ENCODE data around the gene ZNF438.

The ZNF438 gene

DNA sequence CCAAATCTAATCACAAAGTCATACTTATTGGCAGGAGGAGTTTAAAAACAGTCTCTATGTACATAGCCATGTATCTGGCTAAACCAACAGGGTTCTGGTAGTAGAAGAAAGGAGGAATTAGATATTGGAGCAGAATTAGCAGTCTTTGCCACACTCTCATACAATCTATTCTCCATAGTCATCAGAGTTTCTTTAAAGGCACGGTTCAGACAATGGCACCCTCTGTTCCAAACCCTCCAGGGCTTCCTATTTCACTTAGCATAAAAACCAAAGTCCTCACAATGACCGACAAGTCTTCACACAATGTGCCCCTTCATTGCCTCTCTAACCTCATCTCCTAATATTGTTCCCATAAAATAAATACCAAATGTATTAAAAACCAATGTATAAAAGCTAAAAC is 12.7 kb downstream of the ZNF438 start:
- no CpG with 5 or more reads among the region's 2 CpGs for WGBS (ENCODE audit: extremely low coverage, insufficient coverage, low lambda C conversion rate)
- no peak overlapping the region for H3K27ac ChIP-seq (ENCODE audit: low read depth, low read length)
- DNase-seq: no peak
- no peak overlapping the region for H2BK120ac ChIP-seq (ENCODE audit: low read depth, low read length)
- no peak overlapping the region for H2AK5ac ChIP-seq (ENCODE audit: low read length)
- H3K79me2 ChIP-seq (ENCODE audit: control insufficient read depth, insufficient read depth, low read length): no peaks in the 10 kb centered on the region
- no peak overlapping the region for H2BK15ac ChIP-seq (replicated peaks; ENCODE audit: low read depth)
- no peak overlapping the region for H3K18ac ChIP-seq (ENCODE audit: low read length)
- no peak overlapping the region for H3K56ac ChIP-seq (ENCODE audit: low read length)
- no peak overlapping the region for H3K23ac ChIP-seq (ENCODE audit: low read length)
- no peak overlapping the region for H3K4ac ChIP-seq (ENCODE audit: low read depth, low read length)
- no peak overlapping the region for H3K4me3 ChIP-seq (ENCODE audit: low read length)
- no peak overlapping the region for H3K9ac ChIP-seq (ENCODE audit: low read length)
- no peaks in the 10 kb centered on the region for H3K36me3 ChIP-seq (ENCODE audit: control insufficient read depth, insufficient read depth, low read length)
- H2BK5ac ChIP-seq (ENCODE audit: low read length): no peak overlapping the region
- H4K5ac ChIP-seq (ENCODE audit: low read length): no peak overlapping the region
- H3K27me3 ChIP-seq (ENCODE audit: insufficient read depth, low read length, poor library complexity): no peaks in the 10 kb centered on the region
- no peak overlapping the region for H3K4me2 ChIP-seq (ENCODE audit: low read length)
- H3K4me1 ChIP-seq (ENCODE audit: control insufficient read depth, low read depth, low read length): no peaks in the 10 kb centered on the region
- no peak overlapping the region for H4K8ac ChIP-seq (ENCODE audit: low read depth, low read length)
- H3K79me1 ChIP-seq (ENCODE audit: low read length): no peaks in the 10 kb centered on the region

DNA sequence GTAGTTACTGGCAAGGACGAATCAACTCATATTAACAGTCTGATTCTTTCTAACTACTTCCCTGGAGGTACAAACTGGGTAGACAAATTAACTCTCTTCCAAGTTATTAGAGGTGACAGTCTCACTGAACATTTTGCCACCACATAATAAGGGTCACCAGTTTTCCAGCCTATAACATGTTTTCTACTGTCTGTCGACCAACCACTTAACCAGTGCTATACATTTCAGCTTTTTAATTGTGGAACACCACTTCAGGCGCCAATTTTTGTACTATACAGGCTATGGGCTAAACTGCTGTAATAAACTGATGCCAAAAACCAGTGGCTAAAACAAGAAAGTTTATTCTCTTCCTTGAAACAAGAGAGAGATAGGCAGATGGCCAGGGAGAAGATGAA is 13.3 kb downstream of the ZNF438 start:
- Histone ChIP-seq H3K9ac (ENCODE audit: low read length) (no peak overlapping the region), H2BK5ac (ENCODE audit: low read length) (no peak overlapping the region), H4K8ac (ENCODE audit: low read depth, low read length) (no peak overlapping the region), H3K79me1 (ENCODE audit: low read length) (no peaks in the 10 kb centered on the region), H3K4me2 (ENCODE audit: low read length) (no peak overlapping the region), H3K56ac (ENCODE audit: low read length) (no peak overlapping the region), H3K4me1 (ENCODE audit: control insufficient read depth, low read depth, low read length) (no peaks in the 10 kb centered on the region), H2AK5ac (ENCODE audit: low read length) (no peak overlapping the region), H3K4me3 (ENCODE audit: low read length) (no peak overlapping the region), H3K27me3 (ENCODE audit: insufficient read depth, low read length, poor library complexity) (no peaks in the 10 kb centered on the region), H3K79me2 (ENCODE audit: control insufficient read depth, insufficient read depth, low read length) (no peaks in the 10 kb centered on the region), H3K18ac (ENCODE audit: low read length) (no peak overlapping the region), H3K4ac (ENCODE audit: low read depth, low read length) (no peak overlapping the region), H4K5ac (ENCODE audit: low read length) (no peak overlapping the region), H2BK120ac (ENCODE audit: low read depth, low read length) (no peak overlapping the region), H3K27ac (ENCODE audit: low read depth, low read length) (no peak overlapping the region), H3K23ac (ENCODE audit: low read length) (no peak overlapping the region), H3K36me3 (ENCODE audit: control insufficient read depth, insufficient read depth, low read length) (no peaks in the 10 kb centered on the region), H2BK15ac (replicated peaks; ENCODE audit: low read depth) (no peak overlapping the region)
- no CpG with 5 or more reads among the region's 3 CpGs for WGBS (ENCODE audit: extremely low coverage, insufficient coverage, low lambda C conversion rate)
- no peak for DNase-seq

- no peak overlapping the region for H2BK5ac ChIP-seq (ENCODE audit: low read length)
- no peak overlapping the region for H2BK15ac ChIP-seq (replicated peaks; ENCODE audit: low read depth)
- no peak overlapping the region for H2AK5ac ChIP-seq (ENCODE audit: low read length)
Observed at GRCh38 chr10:31017534-31018355, 13.9 kb downstream of the ZNF438 start.

DNA sequence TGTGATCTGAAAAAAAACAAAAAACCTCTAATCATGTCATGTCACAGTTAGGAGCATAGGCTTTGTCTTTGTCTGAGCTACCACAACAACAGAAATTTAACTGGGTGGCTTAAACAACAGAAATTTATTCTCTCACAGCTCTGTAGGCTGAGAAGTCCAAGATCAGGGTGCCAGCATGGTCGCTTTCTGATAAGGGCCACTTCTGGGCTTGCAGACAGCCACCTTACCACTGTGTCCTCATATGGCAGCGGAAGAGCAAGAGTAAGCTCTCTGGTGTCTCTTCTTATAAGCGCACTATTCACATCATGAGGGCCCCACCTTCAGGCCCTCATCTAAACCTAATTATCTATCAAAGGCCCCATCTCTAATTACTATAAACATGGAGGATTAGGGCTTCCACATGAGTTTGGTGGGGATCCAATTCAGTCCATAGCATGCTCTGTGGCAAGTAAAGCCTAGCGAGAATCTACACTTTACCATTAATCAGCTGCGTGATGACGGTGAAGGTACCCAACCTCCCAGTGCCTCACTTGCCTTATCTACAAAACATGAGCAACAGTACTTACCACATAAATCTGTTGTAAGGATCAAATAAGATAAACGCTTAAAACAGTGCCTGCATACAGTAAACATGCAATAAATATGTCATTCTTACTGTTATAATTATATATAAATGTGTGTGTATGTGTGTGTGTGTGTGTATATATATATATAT is 17.3 kb downstream of the ZNF438 start:
- no CpG with 5 or more reads among the region's 7 CpGs for WGBS (ENCODE audit: extremely low coverage, insufficient coverage, low lambda C conversion rate)

More at GRCh38 chr10:31017534-31018355, 13.9 kb downstream of the ZNF438 start:
- Histone ChIP-seq H4K8ac (ENCODE audit: low read depth, low read length) (no peak overlapping the region), H3K36me3 (ENCODE audit: control insufficient read depth, insufficient read depth, low read length) (no peaks in the 10 kb centered on the region), H2BK120ac (ENCODE audit: low read depth, low read length) (no peak overlapping the region), H3K79me1 (ENCODE audit: low read length) (no peaks in the 10 kb centered on the region), H3K4me3 (ENCODE audit: low read length) (no peak overlapping the region), H3K4me1 (ENCODE audit: control insufficient read depth, low read depth, low read length) (no peaks in the 10 kb centered on the region), H3K9ac (ENCODE audit: low read length) (no peak overlapping the region), H3K27me3 (ENCODE audit: insufficient read depth, low read length, poor library complexity) (no peaks in the 10 kb centered on the region), H3K4ac (ENCODE audit: low read depth, low read length) (no peak overlapping the region), H3K18ac (ENCODE audit: low read length) (no peak overlapping the region), H3K79me2 (ENCODE audit: control insufficient read depth, insufficient read depth, low read length) (no peaks in the 10 kb centered on the region), H3K23ac (ENCODE audit: low read length) (no peak overlapping the region), H4K5ac (ENCODE audit: low read length) (no peak overlapping the region), H3K56ac (ENCODE audit: low read length) (no peak overlapping the region), H3K27ac (ENCODE audit: low read depth, low read length) (no peak overlapping the region), H3K4me2 (ENCODE audit: low read length) (no peak overlapping the region)
- no peak for DNase-seq
- WGBS (ENCODE audit: extremely low coverage, insufficient coverage, low lambda C conversion rate): no CpG with 5 or more reads among the region's 4 CpGs

GRCh38 chr10:31013331-31013730 is 18.3 kb downstream of the ZNF438 start:
- Histone ChIP-seq H3K79me2 (ENCODE audit: control insufficient read depth, insufficient read depth, low read length) (no peaks in the 10 kb centered on the region), H3K23ac (ENCODE audit: low read length) (no peak overlapping the region), H2BK15ac (replicated peaks; ENCODE audit: low read depth) (no peak overlapping the region), H4K5ac (ENCODE audit: low read length) (no peak overlapping the region), H3K4me1 (ENCODE audit: control insufficient read depth, low read depth, low read length) (no peaks in the 10 kb centered on the region), H3K4ac (ENCODE audit: low read depth, low read length) (no peak overlapping the region), H3K4me2 (ENCODE audit: low read length) (no peak overlapping the region), H3K56ac (ENCODE audit: low read length) (no peak overlapping the region), H3K18ac (ENCODE audit: low read length) (no peak overlapping the region), H2AK5ac (ENCODE audit: low read length) (no peak overlapping the region), H3K79me1 (ENCODE audit: low read length) (no peaks in the 10 kb centered on the region), H3K4me3 (ENCODE audit: low read length) (no peak overlapping the region), H3K27ac (ENCODE audit: low read depth, low read length) (no peak overlapping the region), H3K9ac (ENCODE audit: low read length) (no peak overlapping the region), H4K8ac (ENCODE audit: low read depth, low read length) (no peak overlapping the region), H3K36me3 (ENCODE audit: control insufficient read depth, insufficient read depth, low read length) (no peaks in the 10 kb centered on the region), H3K27me3 (ENCODE audit: insufficient read depth, low read length, poor library complexity) (no peaks in the 10 kb centered on the region), H2BK120ac (ENCODE audit: low read depth, low read length) (no peak overlapping the region), H2BK5ac (ENCODE audit: low read length) (no peak overlapping the region)
- no peak for DNase-seq
- WGBS (ENCODE audit: extremely low coverage, insufficient coverage, low lambda C conversion rate): no CpG with 5 or more reads among the region's 3 CpGs

More for the DNA sequence above, 17.3 kb downstream of the ZNF438 start:
- H3K56ac ChIP-seq (ENCODE audit: low read length): no peak overlapping the region
- no peak overlapping the region for H3K9ac ChIP-seq (ENCODE audit: low read length)
- no peaks in the 10 kb centered on the region for H3K27me3 ChIP-seq (ENCODE audit: insufficient read depth, low read length, poor library complexity)
- no peak for DNase-seq
- H3K79me2 ChIP-seq (ENCODE audit: control insufficient read depth, insufficient read depth, low read length): no peaks in the 10 kb centered on the region
- no peak overlapping the region for H2BK120ac ChIP-seq (ENCODE audit: low read depth, low read length)
- no peaks in the 10 kb centered on the region for H3K79me1 ChIP-seq (ENCODE audit: low read length)
- no peak overlapping the region for H4K5ac ChIP-seq (ENCODE audit: low read length)
- no peak overlapping the region for H3K27ac ChIP-seq (ENCODE audit: low read depth, low read length)
- H3K4me3 ChIP-seq (ENCODE audit: low read length): no peak overlapping the region
- H3K23ac ChIP-seq (ENCODE audit: low read length): no peak overlapping the region
- H3K4me2 ChIP-seq (ENCODE audit: low read length): no peak overlapping the region
- H2BK15ac ChIP-seq (replicated peaks; ENCODE audit: low read depth): no peak overlapping the region
- H2AK5ac ChIP-seq (ENCODE audit: low read length): no peak overlapping the region
- no peak overlapping the region for H3K4ac ChIP-seq (ENCODE audit: low read depth, low read length)
- H2BK5ac ChIP-seq (ENCODE audit: low read length): no peak overlapping the region
- H3K18ac ChIP-seq (ENCODE audit: low read length): no peak overlapping the region
- no peak overlapping the region for H4K8ac ChIP-seq (ENCODE audit: low read depth, low read length)
- no peaks in the 10 kb centered on the region for H3K36me3 ChIP-seq (ENCODE audit: control insufficient read depth, insufficient read depth, low read length)
- no peaks in the 10 kb centered on the region for H3K4me1 ChIP-seq (ENCODE audit: control insufficient read depth, low read depth, low read length)

Data from mesendoderm (in vitro differentiated cells).